ENCODE measurements around the gene LOC128125822.
"Not testable (repeated sequence)": the region's sequence is repeated elsewhere in the genome, so short reads cannot be mapped to it uniquely, and the experiment has no call there.

GRCh38 chr6:63522911-63523287, 49.4 kb upstream of the LOC128125822 start:
- TF ChIP-seq, protein P1, sequence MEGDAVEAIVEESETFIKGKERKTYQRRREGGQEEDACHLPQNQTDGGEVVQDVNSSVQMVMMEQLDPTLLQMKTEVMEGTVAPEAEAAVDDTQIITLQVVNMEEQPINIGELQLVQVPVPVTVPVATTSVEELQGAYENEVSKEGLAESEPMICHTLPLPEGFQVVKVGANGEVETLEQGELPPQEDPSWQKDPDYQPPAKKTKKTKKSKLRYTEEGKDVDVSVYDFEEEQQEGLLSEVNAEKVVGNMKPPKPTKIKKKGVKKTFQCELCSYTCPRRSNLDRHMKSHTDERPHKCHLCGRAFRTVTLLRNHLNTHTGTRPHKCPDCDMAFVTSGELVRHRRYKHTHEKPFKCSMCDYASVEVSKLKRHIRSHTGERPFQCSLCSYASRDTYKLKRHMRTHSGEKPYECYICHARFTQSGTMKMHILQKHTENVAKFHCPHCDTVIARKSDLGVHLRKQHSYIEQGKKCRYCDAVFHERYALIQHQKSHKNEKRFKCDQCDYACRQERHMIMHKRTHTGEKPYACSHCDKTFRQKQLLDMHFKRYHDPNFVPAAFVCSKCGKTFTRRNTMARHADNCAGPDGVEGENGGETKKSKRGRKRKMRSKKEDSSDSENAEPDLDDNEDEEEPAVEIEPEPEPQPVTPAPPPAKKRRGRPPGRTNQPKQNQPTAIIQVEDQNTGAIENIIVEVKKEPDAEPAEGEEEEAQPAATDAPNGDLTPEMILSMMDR (IDR thresholded peaks at IDR 0.05), result not testable (repeated sequence)
- not testable (repeated sequence) for TF ChIP-seq POLR2A (IDR thresholded peaks at IDR 0.05)
